Measurements from ENCODE around the gene STXBP6.

STXBP6 gene

DNA sequence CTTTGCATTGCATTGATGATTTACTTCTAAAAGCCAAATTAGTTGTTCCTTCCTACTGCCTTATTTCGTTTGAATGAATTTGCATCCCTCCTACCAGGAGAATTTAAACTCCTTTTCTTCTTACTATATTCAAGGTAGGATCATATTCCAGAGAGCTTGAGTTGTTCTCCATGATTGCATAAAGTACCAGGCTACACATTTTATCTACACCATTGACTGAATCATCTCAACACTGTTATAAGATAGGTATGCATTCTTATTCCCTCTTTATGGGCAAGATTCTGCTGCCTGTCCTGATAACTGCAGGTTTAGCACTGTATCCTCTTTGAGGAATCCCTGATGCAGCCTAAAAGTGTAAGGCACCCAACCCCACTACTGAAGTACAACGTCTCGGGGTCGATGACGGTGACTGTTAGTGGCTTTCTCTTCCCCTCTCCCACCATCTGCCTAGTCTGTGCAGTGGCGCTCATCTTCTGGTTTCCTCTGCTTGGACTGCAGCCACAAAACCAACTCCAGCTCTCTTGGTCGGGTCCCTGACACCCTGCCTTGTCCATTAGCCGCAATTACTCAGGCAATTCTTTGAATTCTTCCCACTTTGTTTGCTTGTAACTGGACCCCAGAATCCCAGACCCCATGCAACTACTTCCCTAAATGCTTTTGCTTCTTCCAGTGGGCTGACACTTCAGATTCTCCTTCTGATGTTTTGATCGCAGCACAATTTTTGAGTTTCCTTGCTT, 44.4 kb upstream of the STXBP6 start:
- H3K27ac ChIP-seq (replicated peaks) = no peak overlapping the region
- H3K4me3 ChIP-seq (replicated peaks; ENCODE audit: insufficient read depth, low read length) = no peak overlapping the region
- peaks cover 2% of the 10 kb centered on the region for H3K27me3 ChIP-seq (ENCODE audit: insufficient read depth, poor library complexity, severe bottlenecking)
- TF ChIP-seq SPI1 (IDR thresholded peaks at IDR 0.05; ENCODE audit: borderline replicate concordance, low read depth) (no peak), REST (IDR thresholded peaks at IDR 0.05; ENCODE audit: insufficient replicate concordance, low read depth) (no peak), GABPA (IDR thresholded peaks at IDR 0.05; ENCODE audit: low read depth) (no peak), CTCF (IDR thresholded peaks at IDR 0.05; ENCODE audit: insufficient read depth, low read length) (no peak), POLR2AphosphoS5 (IDR thresholded peaks at IDR 0.05; ENCODE audit: low read depth) (no peak)
- no peak for DNase-seq (ENCODE audit: low read depth in 1 of 2, low spot score in 1 of 2)

GRCh38 chr14:25092258-25092740, 42.4 kb upstream of the STXBP6 start:
- no peak for TF ChIP-seq REST (IDR thresholded peaks at IDR 0.05; ENCODE audit: insufficient replicate concordance, low read depth)
- no peak for TF ChIP-seq POLR2AphosphoS5 (IDR thresholded peaks at IDR 0.05; ENCODE audit: low read depth)
- TF ChIP-seq SPI1 (IDR thresholded peaks at IDR 0.05; ENCODE audit: borderline replicate concordance, low read depth) = no peak
- no peak for TF ChIP-seq GABPA (IDR thresholded peaks at IDR 0.05; ENCODE audit: low read depth)
- TF ChIP-seq CTCF (IDR thresholded peaks at IDR 0.05; ENCODE audit: insufficient read depth, low read length) = no peak
- H3K27me3 ChIP-seq (ENCODE audit: insufficient read depth, poor library complexity, severe bottlenecking) = peaks cover 2% of the 10 kb centered on the region
- DNase-seq (ENCODE audit: low read depth in 1 of 2, low spot score in 1 of 2) = no peak
- H3K4me3 ChIP-seq (replicated peaks; ENCODE audit: insufficient read depth, low read length) = no peak overlapping the region
- H3K27ac ChIP-seq (replicated peaks) = no peak overlapping the region

GRCh38 chr14:25090716-25091454, 40.9 kb upstream of the STXBP6 start:
- DNase-seq (ENCODE audit: low read depth in 1 of 2, low spot score in 1 of 2) = no peak
- H3K27me3 ChIP-seq (ENCODE audit: insufficient read depth, poor library complexity, severe bottlenecking) = peaks cover 2% of the 10 kb centered on the region
- H3K4me3 ChIP-seq (replicated peaks; ENCODE audit: insufficient read depth, low read length) = no peak overlapping the region
- TF ChIP-seq GABPA (IDR thresholded peaks at IDR 0.05; ENCODE audit: low read depth) (no peak), REST (IDR thresholded peaks at IDR 0.05; ENCODE audit: insufficient replicate concordance, low read depth) (no peak), SPI1 (IDR thresholded peaks at IDR 0.05; ENCODE audit: borderline replicate concordance, low read depth) (no peak), POLR2AphosphoS5 (IDR thresholded peaks at IDR 0.05; ENCODE audit: low read depth) (no peak), CTCF (IDR thresholded peaks at IDR 0.05; ENCODE audit: insufficient read depth, low read length) (no peak)
- H3K27ac ChIP-seq (replicated peaks) = no peak overlapping the region
